Suprapubic skin (tissue), 4 donors: ENCODE data around the gene CCDC201. TPM values are rescaled to one million over a fixed set of nuclear protein-coding genes. Genes with fewer than 3 reads are reported as not detected.

Experiments
- DNase-seq, 2 donors: peaks; one replicate each; pipeline ENCODE4 v3.0.0-alpha.2; 2019; ENCODE audit warnings: low spot score in 2 of 2
- H3K27ac ChIP-seq: fragments of 200-600 bp; sonication (generic); one replicate; pipeline ENCODE4 v1.5.1; 2019
- H3K27me3 ChIP-seq: fragments of 200-600 bp; sonication (generic); one replicate; pipeline ENCODE4 v1.5.1; 2019
- H3K36me3 ChIP-seq: fragments of 200-600 bp; sonication (generic); one replicate; pipeline ENCODE4 v1.5.1; 2019
- H3K4me1 ChIP-seq: fragments of 200-600 bp; sonication (generic); one replicate; pipeline ENCODE4 v1.5.1; 2019
- H3K4me3 ChIP-seq: fragments of 200-600 bp; sonication (generic); one replicate; pipeline ENCODE4 v1.5.1; 2019; ENCODE audit warnings: mild to moderate bottlenecking
- H3K9me3 ChIP-seq: fragments of 200-600 bp; sonication (generic); one replicate; pipeline ENCODE4 v1.5.1; 2019
- CTCF ChIP-seq, 2 donors: fragments of 200-600 bp in 1 of 2; fragments of 450-650 bp in 1 of 2; sonication (generic) in 1 of 2; IDR thresholded peaks; one replicate each; pipeline ENCODE4 v1.5.1; 2016 to 2019; ENCODE audit warnings: antibody characterized with exemption in 2 of 2, mild to moderate bottlenecking in 1 of 2, moderate library complexity in 1 of 2
- EP300 ChIP-seq: sonication (generic); formaldehyde crosslinking; IDR thresholded peaks from one replicate; pipeline ENCODE4 v1.6.1; 2017; ENCODE audit warnings: antibody characterized with exemption
- POLR2A ChIP-seq, 2 donors: fragments of 450-650 bp; IDR thresholded peaks; one replicate each; pipeline ENCODE4 v1.6.1; 2017; ENCODE audit warnings: antibody characterized with exemption in 2 of 2, mild to moderate bottlenecking in 2 of 2, moderate library complexity in 2 of 2
- POLR2AphosphoS5 ChIP-seq, 3 donors: sonication (generic); formaldehyde crosslinking; IDR thresholded peaks; one replicate each; pipeline ENCODE4 v1.6.1; 2017; ENCODE audit warnings: antibody characterized with exemption in 3 of 3
- WGBS: methylation state at CpG from one replicate; pipeline ENCODE4 v1.1.5; 2018; 5-methylcytosine and 5-hydroxymethylcytosine counted together
- total RNA-seq, 4 donors: library from RNA; depleted of rRNA; stranded (reverse); fragments of >200 nt; gene quantifications; one replicate each; pipeline ENCODE4 v1.1.0, GENCODE V29; 2016

Gene CCDC201
- total RNA-seq, 4 donors from 2014 or later, result not detected

GRCh38 chr7:45919993-45920459 is 47.1 kb upstream of the CCDC201 start:
- H3K27me3 ChIP-seq, result peaks cover 20% of the 10 kb centered on the region
- TF ChIP-seq CTCF (IDR thresholded peaks at IDR 0.05) (no peak), EP300 (no peak), POLR2AphosphoS5 (IDR thresholded peaks at IDR 0.05) (no peak), POLR2A (IDR thresholded peaks at IDR 0.05) (no peak)
- DNase-seq, result no peak
- peaks cover 9% of the 10 kb centered on the region for H3K36me3 ChIP-seq
- peak overlapping the region; percentile 55 for H3K4me3 ChIP-seq
- peaks cover 56% of the 10 kb centered on the region for H3K4me1 ChIP-seq
- no peak overlapping the region for H3K27ac ChIP-seq
- H3K9me3 ChIP-seq, result no peaks in the 10 kb centered on the region
- WGBS, result 5% methylated on average over 19 of the region's 19 CpGs

GRCh38 chr7:45919231-45919784 is 46.4 kb upstream of the CCDC201 start:
- no peak for TF ChIP-seq POLR2A (IDR thresholded peaks at IDR 0.05)
- no peak for TF ChIP-seq CTCF (IDR thresholded peaks at IDR 0.05)
- no peak for TF ChIP-seq EP300
- TF ChIP-seq POLR2AphosphoS5 (IDR thresholded peaks at IDR 0.05), result no peak
- WGBS, result 22% methylated on average over 9 of the region's 9 CpGs
- Histone ChIP-seq H3K4me3 (peak overlapping the region; percentile 55), H3K4me1 (peaks cover 56% of the 10 kb centered on the region), H3K27me3 (peaks cover 20% of the 10 kb centered on the region), H3K27ac (no peak overlapping the region), H3K9me3 (no peaks in the 10 kb centered on the region), H3K36me3 (peaks cover 9% of the 10 kb centered on the region)
- DNase-seq, result no peak

- Histone ChIP-seq H3K4me1 (peaks cover 56% of the 10 kb centered on the region), H3K36me3 (peaks cover 12% of the 10 kb centered on the region), H3K27me3 (peaks cover 20% of the 10 kb centered on the region), H3K9me3 (no peaks in the 10 kb centered on the region), H3K4me3 (peak overlapping the region; percentile 55), H3K27ac (no peak overlapping the region)
- WGBS, result 72% methylated on average over 2 of the region's 2 CpGs
- TF ChIP-seq EP300 (no peak), CTCF (IDR thresholded peaks at IDR 0.05) (no peak), POLR2AphosphoS5 (IDR thresholded peaks at IDR 0.05) (no peak), POLR2A (IDR thresholded peaks at IDR 0.05) (no peak)
- no peak for DNase-seq
These were observed 45.7 kb upstream of the CCDC201 start for GRCh38 chr7:45918556-45918955.

- peaks cover 48% of the 10 kb centered on the region for H3K4me1 ChIP-seq
- TF ChIP-seq CTCF (IDR thresholded peaks at IDR 0.05), result peak; percentile 86 to 91
- TF ChIP-seq EP300, result no peak
- H3K36me3 ChIP-seq, result peaks cover 18% of the 10 kb centered on the region
- H3K27ac ChIP-seq, result no peak overlapping the region
- peaks cover 17% of the 10 kb centered on the region for H3K27me3 ChIP-seq
- peak overlapping the region; percentile 55 for H3K4me3 ChIP-seq
- no peaks in the 10 kb centered on the region for H3K9me3 ChIP-seq
- WGBS, result 12% methylated on average over 5 of the region's 15 CpGs
- peak; percentile 87 to 92 for DNase-seq
These were observed 44.8 kb upstream of the CCDC201 start for GRCh38 chr7:45917658-45918057.

GRCh38 chr7:45917064-45917463 is 44.2 kb upstream of the CCDC201 start:
- Histone ChIP-seq H3K27me3 (peaks cover 16% of the 10 kb centered on the region), H3K27ac (no peak overlapping the region), H3K4me3 (no peak overlapping the region), H3K36me3 (peaks cover 24% of the 10 kb centered on the region), H3K4me1 (peaks cover 42% of the 10 kb centered on the region), H3K9me3 (no peaks in the 10 kb centered on the region)
- WGBS, result 77% methylated on average over 14 of the region's 14 CpGs
- no peak for TF ChIP-seq EP300
- no peak for TF ChIP-seq CTCF (IDR thresholded peaks at IDR 0.05)
- no peak for TF ChIP-seq POLR2AphosphoS5 (IDR thresholded peaks at IDR 0.05)
- TF ChIP-seq POLR2A (IDR thresholded peaks at IDR 0.05), result no peak
- DNase-seq, result no peak
